A549 treated with AZD9567 at 1 μM for 4 hours (cell line): ENCODE data around the gene CALHM2. TPM values are rescaled to one million over a fixed set of nuclear protein-coding genes. Genes with fewer than 3 reads are reported as not detected.

ENCODE experiments used
- total RNA-seq: library from RNA; stranded (reverse); fragments of 200-300 nt; extraction: Qiagen RNA extraction; gene quantifications from 5 replicates; pipeline ENCODE4 v1.2.3, GENCODE V29; 2022; ENCODE audit not compliant: insufficient read depth

The CALHM2 gene, protein sequence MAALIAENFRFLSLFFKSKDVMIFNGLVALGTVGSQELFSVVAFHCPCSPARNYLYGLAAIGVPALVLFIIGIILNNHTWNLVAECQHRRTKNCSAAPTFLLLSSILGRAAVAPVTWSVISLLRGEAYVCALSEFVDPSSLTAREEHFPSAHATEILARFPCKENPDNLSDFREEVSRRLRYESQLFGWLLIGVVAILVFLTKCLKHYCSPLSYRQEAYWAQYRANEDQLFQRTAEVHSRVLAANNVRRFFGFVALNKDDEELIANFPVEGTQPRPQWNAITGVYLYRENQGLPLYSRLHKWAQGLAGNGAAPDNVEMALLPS
- total RNA-seq: 2.9 to 5.5 TPM (median 4.1 TPM) in 5 replicates

DNA sequence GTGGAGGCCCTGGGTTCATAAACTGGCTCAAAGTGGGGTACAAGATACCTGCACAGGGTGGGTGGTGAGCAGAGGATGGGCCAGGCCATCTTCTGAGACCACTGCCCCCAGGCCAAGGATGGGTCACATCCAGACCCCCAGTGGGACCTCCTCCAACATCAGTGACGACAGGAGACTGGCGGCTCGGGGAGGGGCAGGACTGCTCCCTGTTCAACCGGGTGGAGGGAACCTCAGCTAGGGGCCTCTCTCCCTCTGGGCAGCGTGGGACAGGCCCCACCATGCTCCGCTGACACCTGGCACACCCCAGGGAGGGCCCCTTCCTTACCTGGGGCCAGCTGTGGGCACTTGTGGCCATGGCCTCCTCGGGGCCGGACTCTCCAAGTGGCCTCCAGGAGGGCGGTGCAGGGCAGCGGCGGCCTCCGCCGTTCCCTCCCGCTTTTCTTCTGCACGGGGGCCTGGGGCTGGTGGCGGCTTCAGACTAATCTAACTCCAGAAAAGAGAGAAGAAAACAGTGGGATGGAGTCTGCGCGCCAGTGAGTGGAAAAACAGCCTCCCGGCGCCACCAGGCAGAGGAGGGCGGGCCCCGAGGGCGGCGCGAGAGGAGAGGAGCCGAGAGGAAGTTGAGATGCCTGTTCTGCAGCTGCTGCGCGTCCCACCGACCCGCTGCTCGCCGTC is at the start of gene CALHM2:
Gene CALHM2 (minus strand): TSS at position 540 of the 675 bp plus-strand sequence. CDS start 2,429 bp downstream, outside the sequence.

DNA sequence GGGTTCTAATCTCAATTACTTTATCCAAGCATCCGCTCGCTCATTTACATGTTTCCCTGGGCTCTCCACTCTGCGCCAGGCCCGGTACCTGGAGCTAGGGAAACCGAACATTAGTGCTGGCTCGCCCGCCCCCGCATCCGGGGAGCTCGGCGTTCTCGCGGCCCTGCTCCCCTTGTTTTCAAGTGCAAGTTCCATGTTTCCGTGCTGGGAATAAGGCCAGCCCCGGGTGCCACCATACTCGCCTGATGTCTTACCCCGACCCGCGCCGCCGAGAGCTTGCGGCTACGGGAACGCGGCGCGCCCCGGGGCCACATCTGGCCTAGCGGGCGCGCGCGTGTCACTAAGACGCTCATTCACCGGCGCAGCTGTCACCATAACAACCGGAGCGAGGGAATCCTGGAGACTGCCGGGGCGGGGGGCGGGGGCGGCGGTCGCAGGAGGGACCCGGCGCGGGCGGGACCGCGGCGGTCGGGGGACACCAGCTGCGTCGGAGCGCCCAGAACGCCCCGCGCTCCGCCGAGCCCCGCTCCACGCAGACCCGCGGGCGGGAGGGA is 41.3 kb upstream of the CALHM2 start, which contains the start of gene NEURL1:
Gene NEURL1 (plus strand): TSS at position 344 of the 554 bp plus-strand sequence. CDS start 683 bp downstream, outside the sequence.

DNA sequence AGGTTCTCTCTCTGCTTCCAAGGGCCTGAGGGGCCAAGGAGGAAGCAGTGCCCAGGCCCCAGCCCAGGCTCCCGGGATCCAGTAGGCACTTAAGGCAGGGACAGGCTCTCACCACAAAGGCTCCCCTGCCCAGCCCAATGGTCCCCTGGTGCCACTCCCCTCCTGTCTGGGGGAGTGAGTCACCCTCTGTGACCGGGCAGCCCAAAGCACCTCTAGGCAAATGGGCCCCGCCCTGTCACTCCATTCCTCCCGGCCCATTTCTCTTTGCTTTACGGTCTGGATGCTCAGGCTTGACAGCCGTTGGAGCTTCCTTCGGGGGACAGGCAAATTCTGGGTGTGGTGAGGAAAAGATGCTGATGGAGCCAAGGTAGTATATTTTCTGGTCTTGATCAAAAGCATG is 27.0 kb upstream of the CALHM2 start, which contains the start of gene CALHM3:
Gene CALHM3 (minus strand): TSS at position 106 of the 400 bp plus-strand sequence. CDS start 208 bp downstream, outside the sequence.

DNA sequence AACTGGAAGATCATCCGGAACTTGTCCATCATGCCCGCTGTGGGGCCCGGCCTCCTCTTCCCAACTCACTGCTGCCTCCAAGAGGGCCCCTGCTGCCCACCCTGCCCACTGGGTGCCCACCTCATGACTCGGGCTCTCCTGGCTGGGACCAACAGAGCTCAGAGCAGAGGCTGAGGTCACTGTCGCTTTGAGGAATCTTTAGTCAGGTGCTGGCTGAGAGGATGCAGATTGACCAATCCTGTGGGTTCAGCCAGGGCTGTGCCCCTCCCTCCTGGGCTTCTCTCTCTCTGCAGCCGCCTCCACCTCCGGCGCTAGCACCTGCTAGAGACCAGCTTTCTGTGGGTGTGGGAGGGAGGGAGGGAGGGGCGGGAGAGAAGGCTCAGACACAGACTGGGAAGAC is 6.5 kb upstream of the CALHM2 start, which contains the start of gene CALHM1:
Gene CALHM1 (minus strand): TSS at position 181 of the 400 bp plus-strand sequence. CDS start 149 bp downstream, at position 32.

Other genes with a start within 250 kb of the CALHM2 start
- 0.05 TPM in 1 of 5 replicates, not detected in the others for gene RPEL1, start 206.5 kb downstream of the CALHM2 start, total RNA-seq
- 21.6 to 27.2 TPM (median 22.4 TPM) in 5 replicates for gene INA, start 175.2 kb downstream of the CALHM2 start, total RNA-seq
- 9.7 to 11.8 TPM (median 10.6 TPM) in 5 replicates for gene PCGF6, start 101.2 kb downstream of the CALHM2 start, total RNA-seq
- 1.6 to 3.1 TPM (median 2.6 TPM) in 5 replicates for gene TAF5, start 84.4 kb downstream of the CALHM2 start, total RNA-seq
- gene ATP5MK, start 55.9 kb downstream of the CALHM2 start, total RNA-seq: 514 to 773 TPM (median 531 TPM) in 5 replicates
- 34.9 to 42.8 TPM (median 38.3 TPM) in 5 replicates for gene PDCD11, start 55.7 kb downstream of the CALHM2 start, total RNA-seq
- gene CALHM1, start 6.5 kb upstream of the CALHM2 start, total RNA-seq: not detected in 5 replicates
- 0.28 to 0.42 TPM (median 0.38 TPM) in 4 of 5 replicates, not detected in the other for gene CALHM3, start 26.9 kb upstream of the CALHM2 start, total RNA-seq
- 0.24 to 0.53 TPM (median 0.37 TPM) in 4 of 5 replicates, not detected in the other for gene NEURL1, start 41.3 kb upstream of the CALHM2 start, total RNA-seq